ENCODE results near the gene S100A12. TPM values are rescaled to one million over a fixed set of nuclear protein-coding genes. Genes with fewer than 3 reads are reported as not detected.
A peak's percentile ranks its signal among the peaks of the same experiment; 100 is the strongest.

Gene S100A12
- total RNA-seq, 2 experiments from 2014 or later = 4.0 to 5.5 TPM

GRCh38 chr1:153355445-153356071, 19.9 kb downstream of the S100A12 start:
- peak; percentile 34 for ATAC-seq (ENCODE audit: poor library complexity)
- H3K36me3 ChIP-seq (ENCODE audit: insufficient read depth, low read length) = no peaks in the 10 kb centered on the region
- CTCF ChIA-PET = no interaction called here
- H3K4me1 Mint-ChIP-seq (ENCODE audit: low read depth) = peaks cover 24% of the 10 kb centered on the region
- intact Hi-C loops (cut with DNase I, micrococcal nuclease) = loop anchor here in 1 of 2 experiments (1.0 to 10.0 kb wide), 2 partner anchors 137 to 389 kb away; no protein-coding TSS in a partner anchor
- TF ChIP-seq CTCF (IDR thresholded peaks at IDR 0.05) = no peak
- H3K27me3 Mint-ChIP-seq = peaks cover 9% of the 10 kb centered on the region
- H3K27ac Mint-ChIP-seq = no peak overlapping the region
- no peak overlapping the region for H3K27ac ChIP-seq (ENCODE audit: low read depth in 1 of 2, low read length in 2 of 2)
- peak in 9 of 14 experiments; percentile 12 to 69 (median 31) for DNase-seq
- peaks cover 22% of the 10 kb centered on the region for H3K4me1 ChIP-seq (ENCODE audit: insufficient read depth, low read length)
- H3K9me3 Mint-ChIP-seq = no peaks in the 10 kb centered on the region
- peaks cover 0 to 3% of the 10 kb centered on the region in 2 experiments for H3K27me3 ChIP-seq (ENCODE audit: control insufficient read depth in 1 of 2, insufficient read depth in 2 of 2, low read length in 2 of 2)
- H3K4me3 ChIP-seq (ENCODE audit: low read length) = no peak overlapping the region
- no peaks in the 10 kb centered on the region for H3K9me3 ChIP-seq (ENCODE audit: control insufficient read depth in 1 of 2, insufficient read depth in 1 of 2, low read length in 2 of 2)
- POLR2A ChIA-PET = no interaction called here
- no peaks in the 10 kb centered on the region for H3K36me3 Mint-ChIP-seq (ENCODE audit: low read depth)
- no peak overlapping the region for H3K4me3 Mint-ChIP-seq

GRCh38 chr1:153354515-153355193, 20.8 kb downstream of the S100A12 start:
- no peaks in the 10 kb centered on the region for H3K9me3 Mint-ChIP-seq
- H3K27me3 Mint-ChIP-seq = peaks cover 9% of the 10 kb centered on the region
- H3K4me3 ChIP-seq (ENCODE audit: low read length) = no peak overlapping the region
- H3K27ac ChIP-seq (ENCODE audit: low read depth in 1 of 2, low read length in 2 of 2) = no peak overlapping the region
- no peaks in the 10 kb centered on the region for H3K9me3 ChIP-seq (ENCODE audit: control insufficient read depth in 1 of 2, insufficient read depth in 1 of 2, low read length in 2 of 2)
- H3K27me3 ChIP-seq (ENCODE audit: control insufficient read depth in 1 of 2, insufficient read depth in 2 of 2, low read length in 2 of 2) = peaks cover 0 to 3% of the 10 kb centered on the region in 2 experiments
- no peak overlapping the region for H3K4me3 Mint-ChIP-seq
- no peak overlapping the region for H3K27ac Mint-ChIP-seq
- TF ChIP-seq CTCF (IDR thresholded peaks at IDR 0.05) = no peak
- peaks cover 22% of the 10 kb centered on the region for H3K4me1 ChIP-seq (ENCODE audit: insufficient read depth, low read length)
- intact Hi-C loops (cut with DNase I, micrococcal nuclease) = loop anchor here in 1 of 2 experiments (1.0 to 10.0 kb wide), 2 partner anchors 138 to 390 kb away; no protein-coding TSS in a partner anchor
- no peaks in the 10 kb centered on the region for H3K36me3 Mint-ChIP-seq (ENCODE audit: low read depth)
- no peak for DNase-seq
- ChIA-PET CTCF (no interaction called here), POLR2A (no interaction called here)
- ATAC-seq (ENCODE audit: poor library complexity) = no peak
- H3K36me3 ChIP-seq (ENCODE audit: insufficient read depth, low read length) = no peaks in the 10 kb centered on the region
- peaks cover 24% of the 10 kb centered on the region for H3K4me1 Mint-ChIP-seq (ENCODE audit: low read depth)

GRCh38 chr1:153353226-153353947, 22.0 kb downstream of the S100A12 start:
- no peak overlapping the region for H3K27ac ChIP-seq (ENCODE audit: low read depth in 1 of 2, low read length in 2 of 2)
- no peak for TF ChIP-seq CTCF (IDR thresholded peaks at IDR 0.05)

More at GRCh38 chr1:153353226-153353947, 22.0 kb downstream of the S100A12 start:
- Mint-ChIP-seq H3K9me3 (no peaks in the 10 kb centered on the region), H3K27me3 (peaks cover 17% of the 10 kb centered on the region), H3K27ac (no peak overlapping the region), H3K36me3 (ENCODE audit: low read depth) (no peaks in the 10 kb centered on the region), H3K4me3 (no peak overlapping the region), H3K4me1 (ENCODE audit: low read depth) (peaks cover 23% of the 10 kb centered on the region)
- Histone ChIP-seq H3K4me3 (ENCODE audit: low read length) (no peak overlapping the region), H3K9me3 (ENCODE audit: control insufficient read depth in 1 of 2, insufficient read depth in 1 of 2, low read length in 2 of 2) (no peaks in the 10 kb centered on the region), H3K27me3 (ENCODE audit: control insufficient read depth in 1 of 2, insufficient read depth in 2 of 2, low read length in 2 of 2) (peaks cover 0 to 3% of the 10 kb centered on the region in 2 experiments), H3K36me3 (ENCODE audit: insufficient read depth, low read length) (no peaks in the 10 kb centered on the region), H3K4me1 (ENCODE audit: insufficient read depth, low read length) (peaks cover 18% of the 10 kb centered on the region)
- intact Hi-C loops (cut with DNase I, micrococcal nuclease) = loop anchor here in 1 of 2 experiments (10.0 kb wide), 1 partner anchor 391 kb away; no protein-coding TSS in a partner anchor
- DNase-seq = no peak
- ChIA-PET CTCF (interaction anchor here (0.7 to 1.6 kb wide), 4 partner anchors 11 to 140 kb away, joined by 3 to 10 read pairs (median 4); no protein-coding TSS in a partner anchor), POLR2A (no interaction called here)
- ATAC-seq (ENCODE audit: poor library complexity) = no peak

Data from CD4-positive, alpha-beta T cell (primary cell).